ENCODE measurements around the gene DOC2B.
"Not testable (repeated sequence)": the region's sequence is repeated elsewhere in the genome, so short reads cannot be mapped to it uniquely, and the experiment has no call there.

The DOC2B gene

GRCh38 chr17:142876-143784 is 38.3 kb downstream of the DOC2B start:
- no peak for DNase-seq

DNA sequence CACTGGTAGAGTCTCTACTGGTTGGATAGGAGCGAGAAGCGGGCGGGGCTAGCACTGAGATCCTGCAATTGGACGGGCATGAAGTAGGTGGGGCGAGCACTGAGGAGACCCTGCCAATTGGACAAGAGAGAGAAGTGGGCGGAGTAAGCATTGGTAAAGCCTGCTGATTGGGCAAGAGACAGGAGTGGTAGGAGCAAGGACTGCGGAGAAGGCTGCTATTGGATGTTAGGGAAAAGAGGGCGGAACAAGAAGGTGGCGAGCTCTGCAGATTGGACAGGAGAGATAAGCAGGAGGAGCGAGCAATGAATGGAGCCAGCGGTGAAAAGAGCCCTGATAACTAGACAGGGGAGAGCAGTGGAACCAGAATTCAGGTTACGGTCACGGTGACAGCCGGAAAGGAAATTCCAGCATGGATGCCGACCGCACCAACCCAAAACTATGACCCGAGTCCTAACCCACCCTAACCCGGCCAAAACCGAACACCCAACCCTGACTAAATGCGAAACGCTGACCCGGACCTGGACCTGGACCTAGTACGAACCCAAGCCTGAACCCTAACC is 39.3 kb downstream of the DOC2B start:
- no peak for DNase-seq

GRCh38 chr17:139401-140205 is 41.8 kb downstream of the DOC2B start:
- DNase-seq, result not testable (repeated sequence)

DNA sequence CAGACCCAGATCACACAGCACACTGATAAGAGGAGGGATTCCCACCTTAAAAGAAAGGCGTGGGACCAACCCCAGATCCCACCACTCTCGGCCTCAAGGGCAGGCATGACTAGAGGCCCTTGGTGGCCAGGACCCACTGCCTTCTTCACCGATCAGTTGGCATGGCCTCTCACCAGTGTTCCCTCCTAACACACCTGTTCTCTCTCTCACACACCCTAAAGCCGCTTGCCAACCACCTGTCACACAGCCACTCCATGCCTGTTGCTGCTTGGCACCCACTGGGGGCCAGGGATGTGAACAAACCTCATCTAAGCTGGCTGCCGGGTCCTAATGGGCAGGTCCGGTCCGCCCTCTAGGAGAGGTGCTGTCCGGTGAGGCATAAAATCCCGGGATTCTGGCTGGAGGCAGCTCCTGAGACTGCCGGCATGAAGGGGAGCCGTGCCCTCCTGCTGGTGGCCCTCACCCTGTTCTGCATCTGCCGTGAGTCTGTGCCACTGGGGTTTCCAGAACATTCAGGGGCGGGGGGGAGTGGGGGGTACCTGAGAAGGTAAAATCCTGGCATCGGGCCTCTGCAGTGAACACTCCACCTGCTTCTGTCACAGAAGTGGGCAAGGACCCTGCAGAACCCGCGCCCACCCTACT is 44.2 kb downstream of the DOC2B start, which contains the start of gene SCGB1C2:
Gene SCGB1C2 (plus strand): TSS at position 404 of the 642 bp plus-strand sequence. CDS start 22 bp downstream, at position 426.
- not testable (repeated sequence) for DNase-seq

DNA sequence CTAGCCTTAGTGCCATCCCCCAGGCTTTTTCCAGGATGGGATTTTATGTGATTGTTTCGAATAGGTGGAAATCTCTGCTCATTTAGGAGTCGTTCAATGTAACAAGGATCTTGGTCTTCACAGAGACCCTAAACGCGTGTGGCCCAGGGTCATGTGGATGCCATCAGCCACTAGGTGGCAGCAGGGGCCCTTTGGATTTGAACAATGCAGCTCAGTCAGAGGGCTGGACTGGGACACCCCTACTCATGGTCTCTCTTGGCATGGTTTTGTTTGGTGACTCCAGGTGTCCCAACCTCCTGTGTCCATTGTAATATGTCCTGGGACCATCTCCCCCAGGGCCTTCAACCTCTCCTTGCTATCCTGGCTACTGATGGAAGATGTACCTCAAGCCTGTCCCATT is 44.9 kb downstream of the DOC2B start:
- not testable (repeated sequence) for DNase-seq

DNA sequence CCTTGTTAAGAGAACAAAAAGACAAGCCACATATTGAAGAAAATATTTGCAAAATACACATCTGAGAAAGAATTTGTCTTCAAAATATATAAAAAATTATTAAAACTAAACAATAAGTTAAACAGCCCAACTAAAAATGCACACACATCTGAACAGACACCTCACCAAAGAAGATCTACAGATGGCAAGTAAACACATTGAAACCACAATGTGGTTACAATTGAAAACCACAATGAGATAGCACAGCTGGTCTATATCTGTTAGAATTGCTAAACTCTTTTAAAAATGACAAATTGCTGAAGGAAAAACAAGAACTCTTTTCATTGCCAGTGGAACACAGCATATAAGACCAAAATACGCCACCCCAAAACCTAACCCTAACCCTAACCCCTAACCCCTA is 45.6 kb downstream of the DOC2B start:
- DNase-seq, result not testable (repeated sequence)

DNA sequence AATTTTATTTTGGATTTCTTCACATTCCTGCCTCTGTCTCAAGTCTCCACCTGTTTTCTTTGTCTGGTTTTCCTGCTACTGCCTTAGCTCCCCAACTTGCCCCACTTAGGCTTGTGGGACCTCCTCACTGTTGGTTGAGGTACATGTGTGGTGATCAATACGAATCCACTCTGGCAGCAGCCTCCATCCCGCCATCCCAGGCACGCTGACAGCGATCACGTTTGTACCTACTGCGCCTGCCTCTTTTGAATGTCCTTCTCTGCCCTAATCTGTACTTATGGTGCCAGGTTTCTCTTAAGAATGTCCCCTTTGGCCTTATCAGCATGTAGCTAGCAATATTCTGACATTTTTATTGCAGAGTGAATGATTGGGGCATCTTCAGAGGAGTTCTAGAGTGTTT is 46.4 kb downstream of the DOC2B start:
- not testable (repeated sequence) for DNase-seq

DNA sequence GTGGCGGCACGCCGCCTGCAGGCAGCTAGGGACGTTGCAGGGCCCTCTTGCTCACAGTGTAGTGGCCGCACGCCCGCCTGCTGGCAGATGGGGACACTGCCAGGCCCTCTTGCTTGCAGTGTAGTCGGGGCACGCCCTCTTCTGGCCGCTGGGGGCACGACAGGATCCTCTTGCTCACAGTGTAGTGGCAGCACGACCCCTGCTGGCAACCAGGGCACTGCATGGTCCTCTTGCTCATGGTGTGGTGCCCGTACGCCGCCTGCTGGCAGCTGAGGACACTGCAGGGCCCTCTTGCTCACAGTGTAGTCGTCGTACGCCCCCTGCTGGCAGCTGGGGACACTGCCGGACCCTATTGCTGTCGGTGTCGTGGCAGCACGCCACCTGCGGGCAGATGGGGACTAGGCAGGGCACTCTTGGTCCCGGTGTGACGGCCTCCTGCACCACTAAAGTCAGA is 47.1 kb downstream of the DOC2B start:
- DNase-seq, result not testable (repeated sequence)

DNA sequence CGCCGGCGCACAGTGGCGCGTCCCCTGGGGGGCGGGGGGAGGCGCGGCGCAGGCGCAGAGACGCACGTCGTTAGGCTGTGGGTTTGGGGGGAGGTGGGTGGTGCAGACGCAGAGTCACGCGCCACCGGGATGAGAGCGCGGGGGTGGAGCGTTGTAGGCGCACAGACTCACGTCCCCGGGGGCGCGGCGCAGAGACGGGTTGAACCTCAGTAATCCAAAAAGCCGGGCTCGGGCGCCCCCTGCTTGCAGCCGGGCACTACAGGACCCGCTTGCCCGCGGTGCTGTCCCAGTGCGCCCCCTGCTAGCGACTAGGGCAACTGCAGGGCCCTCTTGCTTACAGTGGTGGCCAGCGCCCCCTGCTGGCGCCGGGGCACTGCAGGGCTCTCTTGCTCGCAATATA is 47.5 kb downstream of the DOC2B start:
- not testable (repeated sequence) for DNase-seq

GRCh38 chr17:118339-118917 is 63.0 kb downstream of the DOC2B start:
- DNase-seq, result not testable (repeated sequence)

- DNase-seq, result not testable (repeated sequence)
Observed at GRCh38 chr17:113111-113510, 68.3 kb downstream of the DOC2B start.
